IMR-90 (cell line): ENCODE results near the gene GPR39. TPM values are rescaled to one million over a fixed set of nuclear protein-coding genes. Genes with fewer than 3 reads are reported as not detected.
A peak's percentile ranks its signal among the peaks of the same experiment; 100 is the strongest.

Experiments
- ATAC-seq: fragments of 200-7000 bp; cut with Tn5 transposase; 2 replicates; pipeline ENCODE4 v1.9.1; 2020; ENCODE audit warnings: low read depth, mild to moderate bottlenecking, moderate library complexity
- BruUV-seq: library from RNA; stranded (reverse); fragments of 400-500 nt; replicated peaks from 2 replicates; lab custom pipeline; 2021; lab: Mats Ljungman, UMichigan
- CTCF ChIA-PET: fragments of 300-600 bp; formaldehyde crosslinking; extraction: SDS; loops from one replicate; lab custom pipeline; 2021; ENCODE audit warnings: antibody characterized with exemption; lab: Yijun Ruan, JAX
- POLR2A ChIA-PET: fragments of 300-600 bp; sonication (Branson Sonifier 250); formaldehyde crosslinking; loops from one replicate; lab custom pipeline; 2022; ENCODE audit warnings: antibody characterized with exemption; ENCODE audit not compliant: unreplicated experiment; lab: Charles Lee
- DNase-seq: peaks from one replicate; pipeline ENCODE4 v3.0.0; 2013
- H2AFZ ChIP-seq: replicated peaks from 2 replicates; pipeline ENCODE3; 2013; ENCODE audit warnings: low read length, mild to moderate bottlenecking; ENCODE audit not compliant: poor library complexity
- H2AK5ac ChIP-seq: 2 replicates; pipeline ENCODE4 v1.6.1; 2013; ENCODE audit warnings: low read depth, low read length, inconsistent platforms
- H2AK9ac ChIP-seq: replicated peaks from 2 replicates; pipeline ENCODE3; 2013; ENCODE audit warnings: mild to moderate bottlenecking, low read depth, low read length, moderate library complexity; ENCODE audit not compliant: poor library complexity
- H2BK120ac ChIP-seq: 2 replicates; pipeline ENCODE4 v1.6.1; 2013; ENCODE audit warnings: low read depth, low read length, inconsistent platforms
- H2BK15ac ChIP-seq: 3 replicates; pipeline ENCODE4 v1.6.1; 2013; ENCODE audit warnings: low read depth, low read length, inconsistent platforms
- H2BK20ac ChIP-seq: 2 replicates; pipeline ENCODE4 v1.6.1; 2013; ENCODE audit warnings: low read depth, mild to moderate bottlenecking, inconsistent platforms, low read length, moderate library complexity
- H2BK5ac ChIP-seq: 2 replicates; pipeline ENCODE4 v1.6.1; 2013; ENCODE audit warnings: mild to moderate bottlenecking, low read depth, low read length, inconsistent platforms; ENCODE audit not compliant: poor library complexity, severe bottlenecking
- H3K14ac ChIP-seq: replicated peaks from 2 replicates; pipeline ENCODE4 v1.6.1; 2013; ENCODE audit warnings: low read depth, low read length, inconsistent platforms
- H3K18ac ChIP-seq: 2 replicates; pipeline ENCODE4 v1.6.1; 2013; ENCODE audit warnings: low read depth, low read length, control low read depth
- H3K23ac ChIP-seq: 2 replicates; pipeline ENCODE4 v1.6.1; 2013; ENCODE audit warnings: low read depth, low read length, inconsistent platforms
- H3K27ac ChIP-seq: 2 replicates; pipeline ENCODE4 v1.5.1; 2013; ENCODE audit warnings: mild to moderate bottlenecking, control low read depth, low read length; ENCODE audit not compliant: insufficient read depth
- H3K27me3 ChIP-seq: 2 replicates; pipeline ENCODE4 v1.6.1; 2013; ENCODE audit warnings: low read length; ENCODE audit not compliant: control insufficient read depth, insufficient read depth
- H3K36me3 ChIP-seq: 2 replicates; pipeline ENCODE4 v1.6.1; 2013; ENCODE audit warnings: low read length, mixed read lengths; ENCODE audit not compliant: control insufficient read depth, insufficient read depth
- H3K4ac ChIP-seq: 2 replicates; pipeline ENCODE4 v1.6.1; 2013; ENCODE audit warnings: low read depth, low read length, inconsistent platforms
- H3K4me1 ChIP-seq: 2 replicates; pipeline ENCODE4 v1.6.1; 2013; ENCODE audit warnings: low read length, mixed read lengths; ENCODE audit not compliant: control insufficient read depth, insufficient read depth
- H3K4me2 ChIP-seq: 2 replicates; pipeline ENCODE4 v1.6.1; 2013; ENCODE audit warnings: low read depth, mild to moderate bottlenecking, control low read depth, low read length, moderate library complexity
- H3K4me3 ChIP-seq: 2 replicates; pipeline ENCODE4 v1.5.1; 2013; ENCODE audit warnings: low read depth, mild to moderate bottlenecking, control low read depth, low read length, moderate library complexity; ENCODE audit not compliant: insufficient read depth
- H3K56ac ChIP-seq: 2 replicates; pipeline ENCODE4 v1.6.1; 2013; ENCODE audit warnings: low read length, inconsistent platforms; ENCODE audit not compliant: insufficient read depth; ENCODE audit errors: extremely low read depth
- H3K79me1 ChIP-seq, 2 experiments: 2 replicates each; pipeline ENCODE4 v1.6.1; 2013; ENCODE audit warnings: low read length in 2 of 2, inconsistent platforms in 1 of 2, low read depth in 1 of 2
- H3K9ac ChIP-seq: 2 replicates; pipeline ENCODE4 v1.6.1; 2013; ENCODE audit warnings: low read depth, low read length, control low read depth
- H3K9me1 ChIP-seq: 2 replicates; pipeline ENCODE4 v1.6.1; 2013; ENCODE audit warnings: low read length, inconsistent platforms; ENCODE audit not compliant: insufficient read depth
- H3K9me3 ChIP-seq: 2 replicates; pipeline ENCODE4 v1.6.1; 2013; ENCODE audit warnings: low read length; ENCODE audit not compliant: control insufficient read depth, insufficient read depth
- H4K20me1 ChIP-seq: 2 replicates; pipeline ENCODE4 v1.6.1; 2013; ENCODE audit warnings: low read length, inconsistent platforms; ENCODE audit not compliant: insufficient read depth
- H4K5ac ChIP-seq: 2 replicates; pipeline ENCODE4 v1.6.1; 2013; ENCODE audit warnings: mild to moderate bottlenecking, low read depth, low read length, control low read depth
- H4K8ac ChIP-seq, 2 experiments: 2 replicates each; pipeline ENCODE4 v1.6.1; 2013; ENCODE audit warnings: low read depth in 2 of 2, low read length in 2 of 2, control low read depth in 1 of 2, inconsistent platforms in 1 of 2
- H4K91ac ChIP-seq: 2 replicates; pipeline ENCODE4 v1.6.1; 2013; ENCODE audit warnings: low read depth, low read length, inconsistent platforms; ENCODE audit not compliant: insufficient read depth
- MAFK ChIP-seq: IDR thresholded peaks from 2 replicates; pipeline ENCODE4 v1.6.1; 2012; ENCODE audit warnings: low read depth, low read length, improper control_type of control experiment
- SMC3 ChIP-seq: fragments of 150-350 bp; IDR thresholded peaks from 2 replicates; pipeline ENCODE4 v1.6.1; 2016; ENCODE audit warnings: low read depth, mild to moderate bottlenecking, antibody characterized with exemption, low read length, moderate library complexity
- WGBS, 2 experiments: methylation state at CpG; one replicate each; pipeline versions ENCODE4 v1.1.5 to v1.1.7; 2013; ENCODE audit warnings: missing lambda C conversion rate in 2 of 2; ENCODE audit not compliant: insufficient read length in 1 of 2; ENCODE audit errors: extremely low coverage in 2 of 2; 5-methylcytosine and 5-hydroxymethylcytosine counted together
- dilution Hi-C: fragments of 300-500 bp; cut with HindIII; formaldehyde crosslinking; loops from one replicate; pipeline ENCODE4 v1.14.3; 2018; ENCODE audit warnings: low sequenced_read_pairs; ENCODE audit not compliant: unreplicated experiment
- in situ Hi-C: fragments of 300-500 bp; cut with MboI; formaldehyde crosslinking; loops from 3 replicates; pipeline ENCODE4 v1.14.3; 2019; ENCODE audit warnings: low sequenced_read_pairs, inconsistent platforms, mixed read lengths
- intact Hi-C: fragments of 100-400 bp; cut with micrococcal nuclease; formaldehyde crosslinking; loops from 2 replicates; pipeline ENCODE4 v1.10.0; 2022
- polyA plus RNA-seq, 3 experiments: library from polyadenylated mRNA; depleted of rRNA; stranded (reverse); fragments of >200 nt; gene quantifications; 2 replicates each; pipeline ENCODE4 v1.2.3, GENCODE V29; 2012; ENCODE audit warnings: low replicate concordance in 1 of 3
- total RNA-seq: library from RNA; depleted of rRNA; stranded (reverse); fragments of >200 nt; gene quantifications from 2 replicates; pipeline ENCODE4 v1.2.3, GENCODE V29; 2012

Gene GPR39
- total and polyA plus RNA-seq, 2 of the 4 experiments (the other 2 are of a cell fraction), result 4.4 to 9.0 TPM

DNA sequence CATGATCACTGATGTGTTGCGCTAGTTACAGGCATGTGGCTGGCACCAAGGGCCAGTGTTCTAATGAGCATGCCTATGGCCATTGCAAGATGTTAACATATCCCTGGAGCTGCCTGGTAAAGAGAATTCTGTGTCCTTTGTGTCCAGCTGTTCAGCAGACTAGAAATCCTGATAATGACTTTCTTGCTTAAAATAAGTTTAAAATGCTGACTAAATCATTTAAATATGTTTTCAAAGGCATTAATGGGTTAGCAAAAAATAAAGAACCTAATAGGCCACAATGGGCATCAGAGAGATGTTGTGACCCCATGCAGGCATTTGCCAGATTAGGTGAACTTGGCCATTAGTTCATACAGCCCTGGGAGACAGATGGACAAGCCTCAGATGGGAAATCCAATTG is 67.5 kb downstream of the GPR39 start:
- CTCF ChIA-PET, result no interaction called here
- Histone ChIP-seq H2BK120ac (no peak overlapping the region), H2BK15ac (no peak overlapping the region), H3K27ac (no peak overlapping the region), H3K9ac (no peak overlapping the region), H2BK5ac (no peak overlapping the region), H2BK20ac (no peak overlapping the region), H3K4me2 (no peak overlapping the region), H3K4me3 (no peak overlapping the region), H3K27me3 (no peaks in the 10 kb centered on the region), H3K9me3 (no peaks in the 10 kb centered on the region), H4K8ac (no peak overlapping the region), H3K4me1 (no peaks in the 10 kb centered on the region), H4K20me1 (no peaks in the 10 kb centered on the region), H3K79me1 (no peaks in the 10 kb centered on the region), H2AFZ (no peak overlapping the region), H2AK5ac (no peak overlapping the region), H3K23ac (no peak overlapping the region), H3K14ac (no peak overlapping the region), H4K91ac (no peak overlapping the region), H3K56ac (no peak overlapping the region), H3K4ac (no peak overlapping the region), H3K9me1 (no peaks in the 10 kb centered on the region), H4K5ac (no peak overlapping the region), H2AK9ac (no peak overlapping the region), H3K36me3 (no peaks in the 10 kb centered on the region), H3K18ac (no peak overlapping the region)
- DNase-seq, result no peak
- intact Hi-C loops (no loop called here), dilution Hi-C loops (no loop called here), in situ Hi-C loops (no loop called here)
- POLR2A ChIA-PET, result no interaction called here
- TF ChIP-seq SMC3 (no peak), MAFK (0 out of 2 replicates have a peak, but pooled peaks have one; percentile 15)
- ATAC-seq, result no peak
- BruUV-seq, result no TSS peak
- WGBS, 2 experiments, result no CpG with 5 or more reads among the region's 1 CpG
